Panc1 (cell line): ENCODE data around the gene PRKG1.

Source experiments
- SIN3A ChIP-seq: IDR thresholded peaks from 2 replicates; pipeline ENCODE4 v1.6.1; 2012; ENCODE audit warnings: low read depth, mild to moderate bottlenecking, low read length, moderate library complexity, borderline replicate concordance; ENCODE audit not compliant: insufficient read depth
- TF ChIP-seq, protein P1 (sequence below): fragments of 450-650 bp; IDR thresholded peaks from 2 replicates; pipeline ENCODE4 v1.5.1; 2017; ENCODE audit warnings: mild to moderate bottlenecking
- TF ChIP-seq, protein P2 (sequence below), 2 experiments: IDR thresholded peaks; 2 replicates each; pipeline ENCODE4 v1.6.1; 2011 to 2012; ENCODE audit warnings: low read depth in 2 of 2, control low read depth in 1 of 2, low read length in 1 of 2, mild to moderate bottlenecking in 1 of 2, moderate library complexity in 1 of 2; ENCODE audit not compliant: insufficient read depth in 1 of 2

DNA sequence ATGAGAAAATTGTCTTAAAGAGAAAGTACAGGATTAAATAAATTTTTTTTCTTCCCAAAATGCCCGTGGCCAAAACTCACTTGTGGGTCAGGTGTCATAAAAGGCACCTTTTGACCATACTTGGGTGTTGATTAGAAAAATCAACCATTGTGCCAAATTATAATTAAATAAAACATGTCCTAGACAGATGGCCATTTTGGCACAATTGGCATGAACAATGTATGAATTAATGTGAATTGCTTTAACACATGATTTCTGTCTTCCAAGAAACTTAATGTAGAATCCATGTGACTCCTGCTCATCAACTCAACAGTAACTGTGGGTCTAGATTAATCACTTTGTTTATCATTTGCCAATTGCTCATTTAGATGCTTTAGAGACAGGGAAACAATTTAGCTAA, 561.1 kb downstream of the PRKG1 start:
- TF ChIP-seq, protein P1, sequence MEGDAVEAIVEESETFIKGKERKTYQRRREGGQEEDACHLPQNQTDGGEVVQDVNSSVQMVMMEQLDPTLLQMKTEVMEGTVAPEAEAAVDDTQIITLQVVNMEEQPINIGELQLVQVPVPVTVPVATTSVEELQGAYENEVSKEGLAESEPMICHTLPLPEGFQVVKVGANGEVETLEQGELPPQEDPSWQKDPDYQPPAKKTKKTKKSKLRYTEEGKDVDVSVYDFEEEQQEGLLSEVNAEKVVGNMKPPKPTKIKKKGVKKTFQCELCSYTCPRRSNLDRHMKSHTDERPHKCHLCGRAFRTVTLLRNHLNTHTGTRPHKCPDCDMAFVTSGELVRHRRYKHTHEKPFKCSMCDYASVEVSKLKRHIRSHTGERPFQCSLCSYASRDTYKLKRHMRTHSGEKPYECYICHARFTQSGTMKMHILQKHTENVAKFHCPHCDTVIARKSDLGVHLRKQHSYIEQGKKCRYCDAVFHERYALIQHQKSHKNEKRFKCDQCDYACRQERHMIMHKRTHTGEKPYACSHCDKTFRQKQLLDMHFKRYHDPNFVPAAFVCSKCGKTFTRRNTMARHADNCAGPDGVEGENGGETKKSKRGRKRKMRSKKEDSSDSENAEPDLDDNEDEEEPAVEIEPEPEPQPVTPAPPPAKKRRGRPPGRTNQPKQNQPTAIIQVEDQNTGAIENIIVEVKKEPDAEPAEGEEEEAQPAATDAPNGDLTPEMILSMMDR = no peak
- TF ChIP-seq, protein P2, sequence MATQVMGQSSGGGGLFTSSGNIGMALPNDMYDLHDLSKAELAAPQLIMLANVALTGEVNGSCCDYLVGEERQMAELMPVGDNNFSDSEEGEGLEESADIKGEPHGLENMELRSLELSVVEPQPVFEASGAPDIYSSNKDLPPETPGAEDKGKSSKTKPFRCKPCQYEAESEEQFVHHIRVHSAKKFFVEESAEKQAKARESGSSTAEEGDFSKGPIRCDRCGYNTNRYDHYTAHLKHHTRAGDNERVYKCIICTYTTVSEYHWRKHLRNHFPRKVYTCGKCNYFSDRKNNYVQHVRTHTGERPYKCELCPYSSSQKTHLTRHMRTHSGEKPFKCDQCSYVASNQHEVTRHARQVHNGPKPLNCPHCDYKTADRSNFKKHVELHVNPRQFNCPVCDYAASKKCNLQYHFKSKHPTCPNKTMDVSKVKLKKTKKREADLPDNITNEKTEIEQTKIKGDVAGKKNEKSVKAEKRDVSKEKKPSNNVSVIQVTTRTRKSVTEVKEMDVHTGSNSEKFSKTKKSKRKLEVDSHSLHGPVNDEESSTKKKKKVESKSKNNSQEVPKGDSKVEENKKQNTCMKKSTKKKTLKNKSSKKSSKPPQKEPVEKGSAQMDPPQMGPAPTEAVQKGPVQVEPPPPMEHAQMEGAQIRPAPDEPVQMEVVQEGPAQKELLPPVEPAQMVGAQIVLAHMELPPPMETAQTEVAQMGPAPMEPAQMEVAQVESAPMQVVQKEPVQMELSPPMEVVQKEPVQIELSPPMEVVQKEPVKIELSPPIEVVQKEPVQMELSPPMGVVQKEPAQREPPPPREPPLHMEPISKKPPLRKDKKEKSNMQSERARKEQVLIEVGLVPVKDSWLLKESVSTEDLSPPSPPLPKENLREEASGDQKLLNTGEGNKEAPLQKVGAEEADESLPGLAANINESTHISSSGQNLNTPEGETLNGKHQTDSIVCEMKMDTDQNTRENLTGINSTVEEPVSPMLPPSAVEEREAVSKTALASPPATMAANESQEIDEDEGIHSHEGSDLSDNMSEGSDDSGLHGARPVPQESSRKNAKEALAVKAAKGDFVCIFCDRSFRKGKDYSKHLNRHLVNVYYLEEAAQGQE (IDR thresholded peaks at IDR 0.05; ENCODE audit: insufficient read depth in 1 of 2, low read depth in 2 of 2, low read length in 1 of 2) = no peak
- TF ChIP-seq SIN3A = no peak
